ENCODE measurements around the gene SYDE1.
A peak's percentile ranks its signal among the peaks of the same experiment; 100 is the strongest.

Gene SYDE1

GRCh38 chr19:15125232-15126067 is 18.2 kb downstream of the SYDE1 start:
- peak; percentile 97 for DNase-seq

DNA sequence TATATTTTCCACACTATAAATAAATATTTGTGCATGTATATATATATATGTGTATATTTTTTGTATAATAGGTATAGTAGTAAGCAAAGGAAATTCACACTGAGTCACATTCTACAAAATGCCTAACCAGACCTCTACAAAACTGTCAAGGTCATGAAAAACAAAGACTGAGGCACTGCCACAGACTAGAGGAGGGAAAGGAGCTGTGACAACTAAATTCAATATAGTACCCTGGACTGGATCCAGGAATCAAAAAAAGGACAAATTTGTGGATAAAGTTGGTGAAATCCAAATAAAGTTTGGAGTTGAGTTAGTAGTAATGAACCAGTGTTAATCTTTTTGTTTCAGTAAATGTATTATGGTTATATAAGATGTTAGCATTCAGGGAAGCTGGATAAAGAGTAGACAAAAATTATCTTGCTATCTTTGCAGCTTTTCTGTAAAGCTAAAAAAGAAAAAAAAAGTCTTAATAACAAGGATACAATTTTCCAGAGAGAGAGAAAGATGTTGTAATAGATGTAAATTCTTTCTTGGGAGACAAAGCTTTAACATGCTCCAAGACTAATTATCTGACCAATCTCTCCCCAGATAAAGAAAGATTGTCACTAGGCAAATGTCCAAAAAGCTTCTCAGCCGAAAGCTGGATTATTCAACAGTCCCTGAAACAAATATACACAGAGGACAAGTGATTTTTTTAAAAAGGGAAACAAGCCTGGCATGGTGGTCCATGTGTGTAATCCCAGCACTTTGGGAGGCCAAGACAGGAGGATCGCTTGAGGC is 19.1 kb downstream of the SYDE1 start:
- DNase-seq: no peak

- no peak for DNase-seq
These were observed 21.1 kb downstream of the SYDE1 start for GRCh38 chr19:15128162-15128770.

DNA sequence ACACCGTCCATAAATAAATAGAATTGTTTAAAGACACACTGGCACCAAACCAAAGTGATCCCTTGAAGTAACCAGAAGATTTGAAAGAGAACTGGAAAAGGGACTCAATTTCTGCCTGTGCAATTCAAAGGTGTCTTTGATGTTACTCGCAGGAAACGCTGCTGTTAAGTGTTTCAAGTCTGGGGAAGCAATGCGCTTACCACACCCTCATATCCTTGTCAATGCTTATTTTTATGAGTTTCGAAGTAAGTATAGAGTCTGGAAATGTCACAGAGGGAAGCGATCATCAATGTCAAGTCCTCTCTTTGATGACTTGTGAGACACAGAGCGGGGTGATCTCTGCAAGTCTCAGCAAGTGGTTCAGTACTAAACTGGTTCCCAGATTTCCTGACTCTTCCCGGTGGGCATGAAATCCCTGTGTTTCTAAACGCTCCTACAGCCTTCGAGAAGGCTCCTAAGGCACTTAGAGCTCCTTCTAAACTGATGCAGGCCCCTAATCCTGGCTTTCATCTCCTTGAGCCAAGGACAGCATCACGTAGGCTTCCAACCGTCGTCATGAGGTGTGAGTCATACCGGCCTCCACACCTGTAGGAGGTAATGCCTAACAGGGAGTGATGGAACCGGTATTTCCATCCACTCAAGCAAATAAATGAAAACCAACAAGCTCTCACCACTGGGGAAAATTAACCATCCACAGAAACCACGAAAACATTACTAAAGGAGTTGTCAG is 22.8 kb downstream of the SYDE1 start:
- no peak for DNase-seq

DNA sequence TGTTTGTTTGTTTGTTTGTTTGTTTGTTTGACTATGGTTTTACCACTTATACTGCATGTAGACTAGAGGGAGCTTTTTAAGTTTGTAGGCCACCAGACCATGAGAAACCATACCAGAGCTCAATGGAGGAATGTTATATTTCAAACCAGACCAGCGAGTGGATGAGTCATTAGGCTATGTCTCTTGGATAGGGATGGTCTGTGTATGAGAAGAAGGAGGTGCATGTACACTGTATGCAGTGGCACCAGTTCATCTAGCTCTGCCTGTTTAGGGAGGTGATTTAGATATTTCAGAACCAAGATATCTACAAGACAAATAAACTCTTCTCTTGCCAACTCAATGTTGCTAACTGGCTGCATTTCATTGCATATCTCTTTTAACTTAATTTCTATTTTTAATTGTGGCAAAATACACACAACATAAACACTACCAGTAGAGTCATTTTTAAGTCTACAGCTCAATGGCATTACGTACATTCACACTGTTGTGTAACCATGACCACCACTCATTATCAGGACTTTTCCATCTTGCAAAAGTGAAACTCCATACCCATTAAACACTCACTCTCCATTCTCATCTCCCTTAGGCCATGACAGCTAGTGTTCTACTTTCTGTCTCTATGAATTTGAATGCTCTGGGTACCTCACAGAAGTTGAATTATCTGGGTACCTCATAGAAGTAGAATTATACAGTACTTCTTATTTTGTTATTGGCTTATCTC is 29.2 kb downstream of the SYDE1 start:
- DNase-seq: peak; percentile 29

DNA sequence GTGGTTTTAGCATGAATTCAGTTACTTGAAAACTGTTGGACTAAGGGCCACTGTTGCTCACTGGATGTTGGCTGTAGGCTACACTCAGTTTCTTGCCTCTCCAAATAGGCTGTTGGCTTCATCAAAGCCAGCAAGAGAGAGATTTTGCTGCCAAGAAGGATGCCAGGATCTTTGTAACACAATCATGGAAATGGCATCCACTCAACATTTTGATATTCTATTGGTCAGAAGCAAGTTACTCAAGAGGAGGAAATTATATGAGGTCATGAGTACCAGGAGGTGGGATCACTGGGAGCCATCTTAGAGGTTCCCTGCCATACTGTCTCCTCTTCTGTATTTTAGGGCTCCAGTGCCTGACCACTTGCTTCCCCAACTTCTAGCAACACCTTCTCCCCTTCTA is 30.6 kb downstream of the SYDE1 start:
- DNase-seq: peak; percentile 79

- DNase-seq: peak; percentile 60
These were observed 31.2 kb downstream of the SYDE1 start for GRCh38 chr19:15138427-15138826.

GRCh38 chr19:15141143-15141542 is 33.9 kb downstream of the SYDE1 start:
- no peak for DNase-seq

GRCh38 chr19:15142313-15142712 is 35.1 kb downstream of the SYDE1 start:
- no peak for DNase-seq

DNA sequence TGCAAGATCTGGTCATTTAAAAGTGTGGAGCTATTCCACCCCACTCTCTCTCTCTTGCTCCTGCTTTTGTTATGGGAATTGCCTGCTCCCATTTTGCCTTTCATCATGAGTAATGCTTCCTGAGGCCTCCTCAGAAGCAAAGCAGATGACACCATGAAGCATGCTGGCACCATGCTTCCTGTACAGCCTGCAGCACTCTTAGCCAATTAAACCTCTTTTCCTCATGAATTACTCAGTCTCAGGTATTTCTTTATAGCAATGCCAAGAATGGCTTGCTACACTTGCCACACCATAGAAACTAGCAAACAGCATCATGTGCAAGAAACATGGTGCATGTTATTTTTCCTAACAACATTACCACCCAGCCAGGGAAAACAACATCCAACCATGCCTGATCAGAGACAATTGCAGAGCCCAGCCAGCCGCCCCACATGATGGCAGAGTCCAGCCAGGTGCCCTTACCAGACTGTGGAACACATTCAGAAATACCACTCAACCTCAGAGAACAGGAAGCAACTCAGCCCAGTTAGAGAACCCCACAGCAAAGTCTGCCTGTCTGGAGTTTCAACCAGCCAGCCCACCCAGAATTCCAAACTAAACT is 36.9 kb downstream of the SYDE1 start:
- peak; percentile 17 for DNase-seq

- DNase-seq: no peak
These were observed 39.9 kb downstream of the SYDE1 start for GRCh38 chr19:15147090-15147489.

GRCh38 chr19:15149737-15150136 is 42.5 kb downstream of the SYDE1 start:
- no peak for DNase-seq

- peak; percentile 18 for DNase-seq
These were observed 46.9 kb downstream of the SYDE1 start for GRCh38 chr19:15154002-15154612.

GRCh38 chr19:15155296-15155695 is 48.1 kb downstream of the SYDE1 start:
- DNase-seq: no peak

DNA sequence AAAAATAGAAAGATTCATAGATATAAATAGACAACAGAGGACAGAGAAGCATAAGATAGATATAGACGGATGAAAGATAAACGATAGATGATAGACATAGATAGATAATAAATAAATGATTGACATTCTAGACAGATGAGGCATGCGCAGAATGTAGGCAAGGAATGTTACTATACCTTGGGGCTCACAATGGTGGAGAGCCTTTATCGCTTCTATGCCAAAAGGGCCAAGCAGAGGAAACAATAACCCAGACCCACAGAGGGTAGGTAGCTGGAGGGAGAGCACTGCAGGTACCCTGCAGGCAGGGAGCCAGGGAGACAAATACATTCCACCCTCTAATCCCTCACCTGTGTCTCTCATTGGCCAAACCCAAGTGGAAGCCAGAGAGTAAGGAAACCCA is 49.2 kb downstream of the SYDE1 start:
- no peak for DNase-seq

DNA sequence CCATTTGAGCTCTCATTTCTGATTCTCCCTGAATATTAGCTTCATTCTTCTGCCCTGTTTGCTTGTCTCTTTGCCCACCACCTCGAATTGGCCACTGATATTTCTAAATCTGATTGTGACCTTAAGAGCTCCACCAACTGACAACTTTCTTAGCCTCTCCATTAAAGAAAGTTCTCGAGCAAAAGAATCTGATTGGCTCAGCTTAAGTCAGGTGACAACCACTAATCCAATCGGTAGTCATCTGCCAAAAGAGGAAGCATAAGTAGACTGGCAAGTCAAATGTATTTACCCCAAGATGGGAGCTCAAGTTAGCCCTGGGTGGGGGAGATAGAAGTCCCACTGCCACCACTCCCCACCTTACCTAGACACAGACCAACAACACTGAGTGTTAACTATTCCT is 52.0 kb downstream of the SYDE1 start:
- DNase-seq: no peak

DNA sequence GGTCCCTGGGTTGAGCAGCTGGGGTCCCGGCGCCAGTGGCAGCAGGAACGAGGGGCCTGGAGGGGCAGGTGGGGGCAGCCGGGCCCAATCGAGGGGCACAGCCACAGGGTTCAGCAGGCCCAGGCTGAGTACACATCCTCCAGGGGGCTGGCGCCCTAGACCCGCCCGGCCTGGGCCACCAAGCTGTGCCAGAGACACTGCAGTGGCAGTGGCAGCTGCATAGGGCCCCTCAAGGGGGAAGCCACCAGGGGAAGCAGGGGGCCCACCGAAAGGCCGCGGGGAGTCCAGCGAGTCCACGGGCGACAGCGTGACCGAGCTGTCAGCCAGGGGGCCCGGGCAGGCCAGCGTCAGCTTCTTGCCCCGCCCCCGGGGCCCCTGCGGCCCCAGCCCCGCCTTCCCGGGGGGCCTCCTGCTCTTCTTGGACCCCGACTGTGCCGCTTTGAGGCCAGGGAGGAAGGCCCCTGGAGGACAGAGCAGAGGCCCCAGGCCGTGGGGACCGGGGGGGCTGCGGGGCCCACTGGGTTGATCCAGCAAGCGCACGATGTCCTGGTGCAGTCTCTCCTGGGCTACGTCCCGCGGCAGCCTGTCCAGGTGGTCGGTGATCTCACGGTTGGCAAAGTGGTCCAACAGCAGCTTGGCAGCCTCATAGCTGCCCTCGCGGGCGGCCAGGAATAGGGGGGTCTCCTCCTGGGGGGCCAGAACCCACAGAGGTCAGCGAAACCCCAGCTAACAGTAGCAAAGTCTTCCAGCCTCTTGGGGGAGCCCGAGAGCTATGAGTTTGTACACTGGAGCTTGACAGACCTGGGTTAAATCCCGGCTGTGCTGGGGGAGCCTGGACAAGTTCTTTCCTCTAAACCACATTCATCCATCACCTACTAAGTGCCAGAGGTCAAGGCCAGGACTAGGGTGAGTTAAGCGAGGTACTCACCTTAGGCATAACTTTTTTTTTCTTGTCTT is 54.1 kb downstream of the SYDE1 start:
- peak; percentile 49 for DNase-seq
